SH-SY5Y (cell line): Measurements from ENCODE around the gene SPG11.

Experiments used
- GATA2 ChIP-seq: IDR thresholded peaks from 2 replicates; pipeline ENCODE4 v1.6.1; 2011; ENCODE audit warnings: mild to moderate bottlenecking, low read depth, low read length
- GATA3 ChIP-seq: IDR thresholded peaks from 2 replicates; pipeline ENCODE4 v1.6.1; 2011; ENCODE audit warnings: low read depth, mild to moderate bottlenecking, low read length, moderate library complexity

GRCh38 chr15:44550256-44550655 is 113.2 kb downstream of the SPG11 start:
- TF ChIP-seq GATA2 (no peak), GATA3 (no peak)
